GM18498 (cell line): ENCODE results near the gene AP3S1.
"Not testable (repeated sequence)": the region's sequence is repeated elsewhere in the genome, so short reads cannot be mapped to it uniquely, and the experiment has no call there.

Experiments used
- ATAC-seq: cut with Tn5 transposase; IDR thresholded peaks from one replicate; pipeline ENCODE4 v1.9.1; 2021; ENCODE audit warnings: mild to moderate bottlenecking, moderate library complexity; ENCODE audit not compliant: unreplicated experiment

Gene AP3S1

DNA sequence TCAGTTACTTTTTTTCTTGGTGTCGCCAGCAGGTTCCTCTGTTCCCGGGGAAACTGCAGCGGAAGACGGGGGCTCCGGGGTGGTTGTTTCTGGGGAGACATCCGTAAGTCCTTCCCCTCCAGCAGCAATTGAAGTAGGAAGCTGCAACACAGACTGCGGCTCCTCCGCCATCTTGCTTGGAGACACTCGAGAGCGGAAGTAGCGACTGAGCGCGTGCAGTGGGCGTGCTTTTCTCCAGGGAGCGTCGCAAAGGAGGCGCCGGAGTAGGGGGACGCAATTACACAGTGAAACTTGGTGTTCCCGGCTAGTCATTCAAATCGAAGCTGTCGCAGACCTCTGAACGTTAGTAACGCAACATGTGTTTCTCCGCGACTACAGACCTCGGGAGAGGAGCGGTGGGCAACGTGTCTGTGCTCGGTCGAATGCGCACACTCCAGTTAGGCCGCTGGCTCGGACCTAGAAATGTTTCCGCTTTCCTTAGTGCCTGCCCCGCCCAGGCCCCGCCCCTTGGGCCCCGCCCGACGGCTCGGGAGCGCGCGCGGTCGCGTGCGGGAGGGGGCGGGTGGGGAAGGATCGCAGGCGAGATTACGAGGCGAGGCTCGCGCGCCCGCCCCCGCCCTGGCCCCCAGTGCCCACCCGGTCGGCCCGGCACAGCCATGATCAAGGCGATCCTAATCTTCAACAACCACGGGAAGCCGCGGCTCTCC, at the start of gene AP3S1, which contains the start of gene ATG12:
Gene AP3S1, plus strand, starts transcription at position 554 of the 707 bp plus-strand sequence. Its CDS starts 103 bp downstream, at position 657.
Gene ATG12, minus strand, starts transcription at position 184 of the 707 bp plus-strand sequence. Its CDS starts 13 bp downstream, at position 171.
- peak; percentile 83 for ATAC-seq

DNA sequence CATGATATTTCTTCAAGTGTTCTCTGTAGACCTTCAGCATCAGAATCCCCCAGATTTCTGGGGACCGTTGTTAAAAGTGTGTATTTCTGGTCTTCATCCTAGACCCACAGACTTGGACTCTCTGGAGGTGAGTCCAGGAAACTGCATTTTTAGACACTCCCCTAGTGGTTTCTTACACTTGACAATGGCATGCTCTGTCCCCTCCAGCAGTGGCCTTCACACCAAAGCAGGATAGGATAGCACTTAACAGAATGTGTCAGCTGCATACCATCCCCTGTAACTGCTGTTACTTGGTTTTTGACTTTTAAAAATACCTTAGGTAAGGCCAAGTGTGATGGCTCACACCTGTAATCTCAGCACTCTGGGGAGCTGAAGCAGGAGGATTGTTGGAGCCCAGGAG, 46.0 kb upstream of the AP3S1 start:
- ATAC-seq = no peak

DNA sequence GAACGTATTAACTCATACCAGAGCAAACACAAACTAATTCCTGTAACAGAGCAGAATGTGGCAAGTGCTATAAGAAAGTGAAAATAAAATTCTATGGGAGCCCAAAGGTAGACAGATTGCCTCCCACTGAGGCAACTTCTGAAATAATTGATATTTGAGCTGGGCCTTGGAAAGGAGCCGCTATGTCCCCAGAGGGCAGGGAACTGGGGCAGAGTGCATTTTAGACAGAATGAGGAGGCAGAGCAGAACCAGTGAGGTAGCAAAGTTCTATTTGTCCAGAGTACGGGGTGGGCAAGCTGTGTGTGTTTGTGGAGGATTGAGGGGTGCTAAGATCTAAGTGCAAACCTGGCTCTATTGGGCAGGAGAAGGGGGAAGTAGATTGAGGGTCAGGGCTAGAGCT, 45.1 kb upstream of the AP3S1 start:
- ATAC-seq = no peak

DNA sequence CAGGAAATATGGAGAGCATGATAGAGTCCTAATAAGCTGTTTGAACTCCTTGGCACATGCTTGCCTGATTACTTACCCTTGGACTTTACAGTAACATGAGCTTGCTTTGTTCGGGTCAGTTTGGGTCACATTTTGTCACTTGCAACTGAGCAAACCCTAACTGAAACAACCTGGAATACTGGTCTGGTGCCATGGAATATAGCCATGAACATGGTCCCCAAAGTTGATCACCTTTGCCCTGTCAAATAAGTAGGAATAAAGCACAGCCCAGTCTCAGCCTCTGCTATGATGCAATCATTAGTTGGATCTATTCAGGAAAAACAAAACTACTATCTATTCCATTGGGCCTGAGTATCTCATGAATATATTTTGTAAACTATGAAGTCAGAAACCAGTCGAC, 43.5 kb upstream of the AP3S1 start:
- ATAC-seq = no peak

DNA sequence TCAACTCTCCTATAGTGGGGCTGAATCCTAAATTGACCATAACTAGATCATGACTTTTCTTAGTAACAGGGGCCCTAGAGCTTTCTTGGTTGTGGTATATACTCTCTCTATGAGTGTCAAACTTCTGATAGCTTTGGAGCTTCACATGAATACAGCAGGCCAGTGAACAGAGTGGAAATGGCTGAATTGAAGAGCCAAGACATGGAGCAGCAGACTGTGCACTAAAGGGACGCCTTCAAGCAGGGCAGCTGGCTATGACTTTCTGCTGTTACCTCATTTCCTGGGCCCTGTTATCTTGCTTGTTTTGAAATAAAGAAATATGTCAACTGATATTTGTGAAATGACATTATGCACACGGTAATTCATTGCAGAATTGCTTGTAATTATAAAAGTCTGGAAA, 41.6 kb upstream of the AP3S1 start:
- no peak for ATAC-seq

DNA sequence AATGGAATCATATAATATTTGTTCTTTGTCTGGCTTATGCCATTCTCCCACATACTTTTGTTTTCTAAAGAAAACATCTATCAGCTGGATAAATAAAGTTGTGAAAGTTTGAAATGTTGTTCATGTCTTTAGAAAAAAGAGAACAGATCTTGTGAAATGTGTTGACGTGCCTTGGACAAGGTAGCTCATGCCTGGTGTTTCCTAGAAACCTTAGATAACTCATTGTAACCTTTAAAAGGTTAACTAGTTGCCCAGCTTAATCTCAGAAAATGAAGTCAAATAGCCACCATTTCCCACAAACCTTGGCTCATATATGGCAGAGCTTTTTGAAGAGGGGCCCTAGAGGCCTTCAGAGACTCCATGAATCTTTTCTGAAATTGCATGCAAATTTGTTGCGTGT, 40.6 kb upstream of the AP3S1 start:
- no peak for ATAC-seq

DNA sequence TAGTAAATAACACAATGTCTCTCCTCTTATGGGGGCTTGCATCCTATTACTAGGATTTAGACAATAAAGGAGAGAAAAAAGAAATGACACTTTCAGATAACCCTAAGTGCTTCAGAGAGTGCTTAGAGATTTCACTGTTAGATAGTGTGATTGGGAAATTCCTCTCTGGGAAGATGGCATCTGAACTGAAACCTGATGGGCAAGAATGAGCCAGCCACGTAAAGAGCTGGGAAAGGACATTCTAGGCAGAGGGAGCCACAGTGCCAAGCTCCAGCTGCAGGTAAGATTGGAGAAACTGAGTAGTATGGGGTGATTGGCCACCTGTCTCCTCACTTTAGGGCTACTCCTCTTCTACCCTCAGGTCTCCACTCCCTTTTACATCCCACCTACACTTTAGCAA, 39.8 kb upstream of the AP3S1 start:
- no peak for ATAC-seq

DNA sequence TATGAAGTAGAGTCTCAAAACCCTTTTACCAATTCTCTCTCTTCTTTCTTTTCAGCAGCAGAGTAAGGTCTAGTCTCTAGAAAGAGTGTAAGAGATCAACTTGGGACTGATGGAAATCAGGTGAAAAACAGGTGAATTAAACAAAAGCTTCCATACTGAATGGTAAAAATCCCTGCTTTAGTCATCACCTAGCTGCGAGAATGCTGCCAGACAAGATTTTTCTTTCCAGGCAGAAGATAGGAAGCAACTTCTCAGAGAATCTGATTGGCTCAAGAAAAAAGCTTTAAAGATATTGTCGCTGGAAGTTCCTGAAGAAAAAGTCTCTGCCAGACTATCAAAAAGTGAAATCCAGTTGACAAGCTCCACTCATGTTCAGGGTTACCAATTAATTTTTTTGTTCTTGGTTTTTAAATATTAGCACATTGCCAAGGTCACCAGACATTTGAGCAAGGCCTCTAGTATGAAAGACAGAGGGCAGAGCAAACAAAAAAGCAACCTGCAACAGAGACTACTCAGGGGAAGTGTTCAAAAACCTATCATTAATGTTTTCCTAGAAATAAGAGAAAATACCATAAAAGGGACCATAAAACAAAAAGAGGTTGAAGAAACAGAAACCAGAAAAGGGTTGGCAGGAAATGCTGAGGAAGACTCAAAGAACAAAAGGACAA, 34.6 kb upstream of the AP3S1 start:
- ATAC-seq = no peak

DNA sequence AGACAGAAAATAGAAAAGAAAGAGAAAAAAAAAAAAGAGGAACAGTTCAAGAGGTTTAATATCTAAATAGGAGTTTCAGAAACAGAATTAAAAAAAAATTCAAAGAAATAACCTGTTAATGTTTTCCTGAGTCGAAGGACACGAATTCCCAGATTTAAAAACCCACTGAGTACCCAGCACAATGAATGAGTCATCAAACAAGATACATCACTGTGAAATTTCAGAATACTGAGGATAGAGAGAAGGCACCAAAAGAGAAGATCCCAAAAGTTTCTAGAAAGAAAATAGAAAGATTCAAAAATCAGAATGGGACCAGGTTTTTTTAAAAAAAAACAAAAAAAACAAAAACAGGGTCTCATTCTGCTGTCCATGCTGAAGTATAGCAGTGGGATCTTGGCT, 34.1 kb upstream of the AP3S1 start:
- no peak for ATAC-seq

DNA sequence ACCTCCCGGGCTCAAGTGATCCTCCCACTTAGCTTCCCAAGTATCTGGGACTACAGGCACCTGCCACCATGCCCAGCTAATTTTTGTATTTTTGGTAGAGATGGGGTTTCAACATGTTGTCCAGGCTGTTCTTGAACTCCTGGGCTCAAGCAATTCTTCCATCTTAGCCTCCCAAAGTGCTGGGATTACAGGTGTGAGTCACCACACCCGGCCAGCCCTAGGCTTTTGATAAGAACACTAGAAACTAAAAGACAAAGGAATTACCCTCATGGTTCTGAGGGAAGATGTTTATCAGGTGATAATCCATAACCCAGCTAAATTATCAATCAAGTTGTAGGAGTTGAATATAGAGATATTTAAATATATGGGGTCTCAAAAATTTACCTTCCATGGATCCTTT, 33.7 kb upstream of the AP3S1 start:
- ATAC-seq = not testable (repeated sequence)

DNA sequence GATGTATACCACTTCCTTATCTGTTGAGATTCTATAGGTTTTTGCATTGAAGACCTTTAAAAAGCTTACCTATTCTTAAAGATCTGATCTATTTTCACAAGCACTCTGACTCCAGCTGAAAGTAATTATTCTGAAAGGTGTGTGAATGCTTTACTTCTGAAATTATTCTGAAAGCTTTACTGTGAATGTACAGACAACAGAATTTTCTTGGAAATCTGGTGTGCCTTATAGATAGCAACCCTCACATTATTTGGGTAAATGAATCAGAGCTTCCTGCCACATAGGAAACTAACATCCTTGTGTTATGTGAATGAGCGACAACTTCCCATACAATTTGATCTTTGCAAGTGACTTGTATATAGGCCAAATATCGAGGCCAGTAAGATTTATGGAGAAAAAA, 31.8 kb upstream of the AP3S1 start:
- no peak for ATAC-seq

DNA sequence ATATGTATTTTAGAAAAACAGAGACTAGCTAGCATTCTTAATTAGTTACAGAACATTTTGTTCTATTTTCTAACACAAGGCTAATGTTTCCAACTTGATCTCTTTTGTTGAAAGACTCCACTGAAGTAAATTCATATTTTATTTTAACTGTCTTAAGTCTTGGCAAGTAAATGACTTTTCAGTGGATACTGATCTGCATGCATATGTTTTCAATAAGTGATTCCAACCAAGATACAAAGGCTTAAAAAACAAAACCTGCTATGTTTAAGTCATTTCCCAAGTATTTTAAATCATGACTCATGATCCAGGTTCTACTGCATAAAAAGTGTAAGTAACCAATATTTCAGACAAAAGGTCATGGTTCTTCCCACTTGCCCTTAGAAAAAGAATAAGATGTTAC, 31.0 kb upstream of the AP3S1 start:
- ATAC-seq = no peak

DNA sequence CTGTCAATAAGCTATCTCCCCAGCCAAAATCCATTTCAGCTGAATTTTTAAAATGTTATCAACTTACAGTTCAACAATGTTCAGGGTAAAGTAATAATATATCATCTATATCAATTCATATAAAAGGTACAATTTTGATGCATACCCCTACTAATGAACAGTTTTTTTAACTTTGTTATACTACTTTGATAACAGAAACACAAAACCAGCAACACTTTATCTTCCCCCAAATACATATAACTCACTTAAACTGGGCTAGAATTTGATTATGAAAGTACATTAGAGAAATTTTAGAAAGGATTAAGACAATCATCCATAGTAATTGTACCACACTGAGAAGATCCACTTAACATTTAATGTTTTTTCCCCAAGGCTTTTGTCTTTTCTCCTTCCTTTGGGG, 30.3 kb upstream of the AP3S1 start:
- no peak for ATAC-seq

DNA sequence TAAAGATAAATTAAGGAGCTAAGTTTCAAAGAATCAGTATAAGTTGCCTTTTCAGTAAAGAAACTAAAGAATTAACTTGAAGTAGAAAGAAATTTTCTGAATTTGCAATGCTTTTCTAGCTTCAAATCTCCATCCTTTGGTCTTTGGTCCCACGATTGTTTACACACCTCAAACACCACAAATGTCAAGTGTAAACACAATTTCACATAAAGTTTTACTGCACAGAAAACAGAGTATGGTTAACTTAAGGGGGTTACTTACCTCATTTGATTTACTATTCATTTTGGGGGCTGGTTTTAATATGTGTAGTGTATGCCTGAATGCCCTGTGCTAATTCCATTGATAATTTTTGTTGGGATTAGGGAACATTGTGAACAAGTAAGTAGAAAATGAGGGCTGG, 29.4 kb upstream of the AP3S1 start:
- ATAC-seq = no peak

DNA sequence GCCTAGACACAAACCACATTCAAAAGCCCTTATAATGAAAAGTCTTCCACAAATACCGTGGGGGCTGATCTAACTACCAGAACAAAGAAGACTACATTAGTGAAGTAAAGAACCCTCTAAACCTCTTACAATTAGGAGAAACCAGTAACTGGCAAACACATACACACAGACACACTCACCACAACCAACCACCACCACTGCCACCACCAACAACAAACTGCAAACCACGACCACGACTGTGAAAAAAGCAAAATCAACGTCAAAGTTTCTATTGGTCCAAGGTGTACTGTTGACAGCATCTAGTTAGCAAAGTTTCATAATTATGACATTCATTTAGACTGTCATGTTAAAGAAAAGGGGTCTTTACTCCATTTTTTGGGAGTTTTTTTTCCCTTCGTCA, 28.0 kb upstream of the AP3S1 start:
- no peak for ATAC-seq

DNA sequence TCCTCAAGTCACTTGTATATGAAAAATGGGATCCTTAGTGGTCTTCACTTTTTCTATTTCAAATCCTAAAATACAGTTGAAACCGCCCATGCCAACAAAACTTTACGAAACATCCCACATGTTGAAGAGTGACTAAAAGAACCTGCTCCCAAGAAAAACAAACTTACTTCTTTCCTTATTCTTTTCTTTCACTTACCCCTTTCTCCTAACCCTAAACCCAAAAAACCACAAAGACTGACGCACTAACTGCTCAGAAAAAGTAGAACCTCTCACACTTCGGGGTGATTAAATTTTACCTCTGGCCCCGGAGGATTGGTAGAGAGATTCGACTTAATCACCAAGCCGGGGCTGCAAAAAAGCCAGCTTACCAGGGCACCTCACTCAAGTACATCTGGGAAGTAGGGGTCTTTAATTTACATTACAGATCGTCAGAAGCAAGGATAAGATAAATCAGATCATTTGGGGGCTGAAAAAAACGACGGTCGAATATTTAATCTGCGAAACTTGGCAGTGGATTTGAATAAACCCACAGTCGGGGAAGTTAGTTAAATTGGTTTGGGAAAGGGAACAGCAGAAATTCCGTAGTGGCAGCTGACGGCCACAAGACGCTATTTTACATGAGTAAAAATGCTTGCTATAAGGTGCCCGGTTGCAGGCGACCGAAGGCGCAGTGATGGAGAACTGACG, 26.6 kb upstream of the AP3S1 start:
- no peak for ATAC-seq

DNA sequence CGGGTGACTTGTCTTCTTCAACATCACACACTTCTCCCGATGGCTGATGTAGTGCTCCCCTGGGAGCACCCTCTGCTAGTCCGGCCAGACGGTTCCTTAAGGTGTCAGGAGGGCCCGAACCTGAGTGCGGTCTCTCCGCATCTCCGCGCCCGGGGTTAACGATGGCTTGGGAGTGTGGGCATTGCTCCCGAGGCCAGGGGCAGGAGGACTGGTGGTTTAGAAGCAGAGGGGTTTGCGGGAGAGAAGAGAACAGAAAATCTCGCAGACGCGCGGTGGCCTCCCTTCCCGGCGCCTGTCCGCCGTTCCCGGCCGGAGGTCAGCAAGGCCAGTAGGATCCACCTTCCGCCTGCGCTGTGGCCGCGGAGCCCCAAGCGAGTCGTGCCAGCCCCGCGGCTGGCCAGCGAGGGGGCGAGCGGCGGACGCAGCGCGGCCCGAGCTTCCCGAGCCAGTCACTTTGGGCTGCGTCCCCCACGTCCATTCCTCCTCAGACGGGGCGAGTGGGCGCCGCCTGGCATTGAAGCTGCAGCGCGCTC, 26.0 kb upstream of the AP3S1 start:
- no peak for ATAC-seq

DNA sequence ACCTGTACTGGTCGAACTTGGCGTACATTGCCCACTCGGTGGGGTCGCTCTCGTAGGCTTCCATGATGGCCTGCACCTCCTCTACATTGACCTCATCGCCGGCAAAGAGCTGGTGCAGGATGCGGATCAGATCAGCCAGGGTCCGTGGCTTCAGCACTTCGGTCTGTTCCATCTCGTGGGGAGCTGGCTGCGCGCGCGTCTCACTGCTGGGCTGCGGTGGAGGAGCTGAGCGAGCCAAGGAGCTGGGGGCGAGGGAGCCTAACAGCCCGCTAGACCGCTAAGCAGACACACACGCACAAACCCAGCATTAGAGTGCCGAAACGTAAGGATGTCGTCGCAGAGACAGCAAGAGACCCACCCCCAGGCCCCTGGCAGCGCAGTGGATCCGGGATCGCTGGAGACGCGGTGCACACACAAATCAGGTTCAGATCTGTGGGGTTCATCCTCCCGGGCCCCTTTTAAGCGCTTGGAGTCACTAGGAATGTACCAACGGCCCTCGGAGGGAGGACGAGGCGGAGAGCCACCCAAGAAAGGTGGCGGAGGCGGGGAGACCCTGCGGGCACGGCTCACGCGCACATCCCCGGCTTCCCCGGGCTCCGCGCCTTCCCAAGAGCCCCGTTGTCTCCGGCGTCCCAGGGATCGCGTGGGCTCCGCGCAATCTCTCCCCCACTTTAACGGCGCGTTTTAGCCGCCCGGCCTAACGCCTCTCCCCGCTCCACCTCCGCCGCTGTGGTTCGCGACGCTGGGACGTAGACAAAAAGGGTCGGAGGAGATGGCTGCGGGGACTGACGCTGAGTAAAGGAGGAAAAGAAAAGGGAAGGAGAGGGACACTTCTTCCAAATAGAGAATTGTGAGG, 25.3 kb upstream of the AP3S1 start, which contains the start of gene CDO1:
Gene CDO1, minus strand, starts transcription at position 434 of the 856 bp plus-strand sequence. Its CDS starts 262 bp downstream, at position 172.
- no peak for ATAC-seq

DNA sequence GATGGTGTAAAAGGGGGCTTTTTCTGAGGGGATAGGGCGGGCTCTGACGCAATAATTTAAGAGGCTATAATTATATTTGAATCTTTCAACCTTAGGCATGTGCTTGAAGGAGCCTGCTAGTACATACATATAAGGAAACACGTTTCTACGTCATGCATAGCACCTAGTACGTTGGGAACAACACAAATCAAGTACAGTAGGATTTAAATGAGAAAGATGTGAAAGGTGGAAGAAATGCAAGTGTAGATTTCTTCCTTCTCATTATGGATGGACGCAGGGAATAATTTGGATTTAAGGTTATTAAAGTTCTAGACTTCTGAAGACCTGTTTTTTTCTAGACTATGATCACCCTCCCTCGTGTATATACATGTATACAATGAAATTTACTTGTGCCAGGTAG, 24.3 kb upstream of the AP3S1 start:
- no peak for ATAC-seq

DNA sequence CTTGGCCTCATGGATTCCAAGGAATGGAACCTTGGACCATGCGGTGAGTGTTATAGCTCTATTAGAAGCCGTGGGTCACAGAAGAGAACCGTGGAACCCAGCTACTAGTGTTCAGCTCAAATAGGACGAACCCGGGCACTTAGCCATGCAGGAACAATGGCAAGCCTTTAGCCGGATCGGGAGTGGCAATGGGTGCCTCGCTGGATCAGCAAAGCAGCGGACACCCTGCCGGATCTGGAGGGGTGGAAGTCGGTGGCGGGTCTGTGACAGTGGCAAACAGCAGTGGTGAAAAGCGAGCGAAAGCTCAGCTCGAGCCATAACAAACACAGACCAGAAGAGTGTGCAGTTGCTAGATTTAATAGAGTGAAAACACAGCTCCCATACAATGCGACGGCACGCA, 22.9 kb upstream of the AP3S1 start:
- no peak for ATAC-seq

DNA sequence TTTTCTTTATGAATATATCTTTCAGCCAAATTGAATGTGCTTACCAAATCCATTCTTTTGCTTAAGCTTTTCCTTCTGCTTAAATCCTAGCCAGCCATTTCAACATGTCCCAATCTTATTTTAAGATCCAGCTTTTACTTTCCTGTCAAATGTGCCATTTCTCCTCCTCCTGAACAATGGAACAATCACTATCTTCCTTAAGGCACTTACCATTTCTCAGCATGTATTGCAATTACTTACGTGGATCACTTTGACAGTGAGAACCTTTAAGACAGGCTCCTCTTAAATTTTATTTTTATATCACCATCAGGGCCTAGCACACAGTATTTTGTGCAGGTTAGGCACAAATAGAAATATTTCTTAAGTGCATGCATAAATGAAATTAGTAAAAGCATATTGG, 20.9 kb upstream of the AP3S1 start:
- ATAC-seq = no peak
